ENCODE data around the gene DZIP1.

DNA sequence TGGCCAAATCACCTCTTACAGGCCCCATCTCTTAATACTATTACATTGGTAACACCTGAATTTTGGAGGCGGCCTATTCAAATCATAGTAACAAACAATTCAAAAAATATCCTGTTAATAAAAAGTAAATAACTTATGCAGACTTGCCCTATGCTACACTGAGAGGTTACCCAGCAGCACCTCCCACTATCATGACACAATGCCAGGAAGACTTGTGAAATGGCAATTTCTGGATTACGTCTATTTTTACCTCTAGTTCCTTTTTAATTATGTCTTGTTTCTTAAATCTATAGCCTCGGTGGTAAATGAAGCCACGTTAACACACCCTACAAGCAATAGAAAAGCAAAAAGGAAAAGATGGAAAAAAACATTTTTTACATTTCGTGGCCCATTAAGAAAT lies 6.2 kb upstream of the DZIP1 start:
- TF ChIP-seq, protein P1, sequence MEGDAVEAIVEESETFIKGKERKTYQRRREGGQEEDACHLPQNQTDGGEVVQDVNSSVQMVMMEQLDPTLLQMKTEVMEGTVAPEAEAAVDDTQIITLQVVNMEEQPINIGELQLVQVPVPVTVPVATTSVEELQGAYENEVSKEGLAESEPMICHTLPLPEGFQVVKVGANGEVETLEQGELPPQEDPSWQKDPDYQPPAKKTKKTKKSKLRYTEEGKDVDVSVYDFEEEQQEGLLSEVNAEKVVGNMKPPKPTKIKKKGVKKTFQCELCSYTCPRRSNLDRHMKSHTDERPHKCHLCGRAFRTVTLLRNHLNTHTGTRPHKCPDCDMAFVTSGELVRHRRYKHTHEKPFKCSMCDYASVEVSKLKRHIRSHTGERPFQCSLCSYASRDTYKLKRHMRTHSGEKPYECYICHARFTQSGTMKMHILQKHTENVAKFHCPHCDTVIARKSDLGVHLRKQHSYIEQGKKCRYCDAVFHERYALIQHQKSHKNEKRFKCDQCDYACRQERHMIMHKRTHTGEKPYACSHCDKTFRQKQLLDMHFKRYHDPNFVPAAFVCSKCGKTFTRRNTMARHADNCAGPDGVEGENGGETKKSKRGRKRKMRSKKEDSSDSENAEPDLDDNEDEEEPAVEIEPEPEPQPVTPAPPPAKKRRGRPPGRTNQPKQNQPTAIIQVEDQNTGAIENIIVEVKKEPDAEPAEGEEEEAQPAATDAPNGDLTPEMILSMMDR (IDR thresholded peaks at IDR 0.05; ENCODE audit: low read length): no peak
- no peak for TF ChIP-seq EZH2 (IDR thresholded peaks at IDR 0.05; ENCODE audit: borderline replicate concordance, low read length)
